GM19351 (cell line): ENCODE results near the gene EIF4G1.

Experiments used
- ATAC-seq: cut with Tn5 transposase; IDR thresholded peaks from one replicate; pipeline ENCODE4 v1.9.1; 2021; ENCODE audit warnings: mild to moderate bottlenecking, moderate library complexity; ENCODE audit not compliant: unreplicated experiment

The EIF4G1 gene

DNA sequence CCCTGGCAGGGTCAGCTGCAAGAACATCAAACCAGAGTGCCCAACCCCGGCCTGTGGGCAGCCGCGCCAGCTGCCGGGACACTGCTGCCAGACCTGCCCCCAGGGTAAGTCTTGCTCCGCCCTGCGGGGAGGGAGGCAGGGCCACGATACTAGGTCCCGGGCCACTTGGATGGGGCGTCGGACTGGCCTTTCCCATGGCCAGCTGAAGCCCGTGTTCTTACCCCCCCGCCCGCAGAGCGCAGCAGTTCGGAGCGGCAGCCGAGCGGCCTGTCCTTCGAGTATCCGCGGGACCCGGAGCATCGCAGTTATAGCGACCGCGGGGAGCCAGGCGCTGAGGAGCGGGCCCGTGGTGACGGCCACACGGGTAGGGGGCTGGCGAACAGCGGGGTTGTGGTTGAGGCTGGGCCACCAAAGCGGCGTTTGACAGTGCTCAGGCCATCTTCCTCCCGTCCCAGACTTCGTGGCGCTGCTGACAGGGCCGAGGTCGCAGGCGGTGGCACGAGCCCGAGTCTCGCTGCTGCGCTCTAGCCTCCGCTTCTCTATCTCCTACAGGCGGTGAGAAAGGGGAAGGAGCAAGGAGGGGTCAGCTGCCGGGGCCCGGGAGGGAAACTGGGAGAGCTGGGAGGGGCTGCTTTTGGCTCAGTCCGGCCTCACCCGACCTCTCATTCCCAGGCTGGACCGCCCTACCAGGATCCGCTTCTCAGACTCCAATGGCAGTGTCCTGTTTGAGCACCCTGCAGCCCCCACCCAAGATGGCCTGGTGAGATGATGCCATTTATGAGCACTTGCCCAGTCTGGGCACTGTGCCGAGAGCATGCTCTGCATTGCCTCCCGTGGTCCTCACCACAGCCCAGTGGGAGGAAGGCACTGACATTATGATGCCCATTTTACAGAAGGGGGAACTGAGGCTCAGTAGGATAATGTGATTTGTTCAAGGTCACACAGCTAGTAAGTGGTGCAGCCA, 67.1 kb downstream of the EIF4G1 start:
- no peak for ATAC-seq

DNA sequence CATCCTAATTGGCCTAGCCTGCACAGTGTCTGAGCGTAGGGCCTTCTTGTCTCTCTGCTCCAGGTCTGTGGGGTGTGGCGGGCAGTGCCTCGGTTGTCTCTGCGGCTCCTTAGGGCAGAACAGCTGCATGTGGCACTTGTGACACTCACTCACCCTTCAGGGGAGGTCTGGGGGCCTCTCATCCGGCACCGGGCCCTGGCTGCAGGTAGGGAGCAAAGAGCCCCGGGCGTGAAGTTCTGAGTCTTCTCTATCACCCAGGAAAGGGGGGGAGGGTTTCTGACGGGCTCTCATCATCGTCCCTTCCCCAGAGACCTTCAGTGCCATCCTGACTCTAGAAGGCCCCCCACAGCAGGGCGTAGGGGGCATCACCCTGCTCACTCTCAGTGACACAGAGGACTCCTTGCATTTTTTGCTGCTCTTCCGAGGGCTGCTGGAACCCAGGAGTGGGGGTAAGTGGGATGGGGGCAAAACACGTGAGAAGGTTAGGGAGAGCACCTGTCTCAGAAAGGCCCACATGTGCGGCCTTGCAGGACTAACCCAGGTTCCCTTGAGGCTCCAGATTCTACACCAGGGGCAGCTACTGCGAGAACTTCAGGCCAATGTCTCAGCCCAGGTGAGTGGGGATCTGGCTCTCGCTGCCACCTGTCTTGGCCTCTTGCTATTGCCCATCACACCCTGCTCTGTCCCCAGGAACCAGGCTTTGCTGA, 68.1 kb downstream of the EIF4G1 start:
- no peak for ATAC-seq

DNA sequence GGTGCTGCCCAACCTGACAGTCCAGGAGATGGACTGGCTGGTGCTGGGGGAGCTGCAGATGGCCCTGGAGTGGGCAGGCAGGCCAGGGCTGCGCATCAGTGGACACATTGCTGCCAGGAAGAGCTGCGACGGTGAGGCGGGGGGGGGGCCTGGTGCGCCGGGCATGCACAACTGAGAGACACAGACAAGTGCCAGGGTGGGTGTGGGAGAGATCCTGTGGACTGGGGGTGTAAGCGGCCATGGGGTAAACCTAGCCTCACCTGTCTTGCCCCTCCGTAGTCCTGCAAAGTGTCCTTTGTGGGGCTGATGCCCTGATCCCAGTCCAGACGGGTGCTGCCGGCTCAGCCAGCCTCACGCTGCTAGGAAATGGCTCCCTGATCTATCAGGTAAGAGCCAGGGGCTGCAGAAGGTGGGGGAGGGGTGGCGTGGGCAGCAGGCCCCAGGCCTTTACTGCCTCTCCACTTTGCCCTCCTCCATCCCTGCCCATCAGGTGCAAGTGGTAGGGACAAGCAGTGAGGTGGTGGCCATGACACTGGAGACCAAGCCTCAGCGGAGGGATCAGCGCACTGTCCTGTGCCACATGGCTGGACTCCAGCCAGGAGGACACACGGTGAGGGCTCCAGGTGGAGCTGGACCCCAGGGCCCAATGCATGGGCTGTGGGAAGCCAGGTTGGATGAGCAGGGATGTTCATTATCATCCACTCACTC, 68.8 kb downstream of the EIF4G1 start:
- no peak for ATAC-seq

DNA sequence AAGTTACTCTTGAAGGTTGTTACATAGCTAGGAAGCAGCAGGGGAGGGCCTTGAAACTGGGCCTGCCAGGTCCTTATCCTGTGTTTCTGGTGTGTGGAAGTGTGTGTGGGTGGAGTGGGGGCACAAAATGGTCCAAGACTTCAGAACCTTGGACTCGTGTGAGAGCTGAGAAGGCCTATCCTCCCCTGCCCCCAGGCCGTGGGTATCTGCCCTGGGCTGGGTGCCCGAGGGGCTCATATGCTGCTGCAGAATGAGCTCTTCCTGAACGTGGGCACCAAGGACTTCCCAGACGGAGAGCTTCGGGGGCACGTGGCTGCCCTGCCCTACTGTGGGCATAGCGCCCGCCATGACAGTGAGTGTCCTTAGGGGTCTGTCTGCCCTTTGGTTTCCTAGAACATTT, 69.9 kb downstream of the EIF4G1 start:
- no peak for ATAC-seq
